Measurements from ENCODE around the gene TCF4. TPM values are rescaled to one million over a fixed set of nuclear protein-coding genes. Genes with fewer than 3 reads are reported as not detected.

The TCF4 gene
- total RNA-seq, 1 experiment from 2014 or later = 0.42 TPM

- Histone ChIP-seq H2AFZ (ENCODE audit: low read depth, low read length, poor library complexity, severe bottlenecking) (no peak overlapping the region), H3K27ac (ENCODE audit: low read depth, low read length) (no peak overlapping the region), H3K9ac (ENCODE audit: low read length) (no peak overlapping the region), H3K4me2 (ENCODE audit: low read length) (no peak overlapping the region), H3K27me3 (ENCODE audit: insufficient read depth, low read length) (no peaks in the 10 kb centered on the region), H3K36me3 (ENCODE audit: control insufficient read depth in 1 of 2, insufficient read depth in 2 of 2, low read length in 2 of 2) (no peaks in the 10 kb centered on the region), H3K9me3 (ENCODE audit: control insufficient read depth in 1 of 2, insufficient read depth in 1 of 2, low read depth in 1 of 2, low read length in 2 of 2) (peaks cover 3 to 4% of the 10 kb centered on the region in 2 experiments; a peak in 2 of 4 replicates), H4K20me1 (ENCODE audit: insufficient read depth) (no peaks in the 10 kb centered on the region), H3K9me2 (ENCODE audit: insufficient read depth) (no peaks in the 10 kb centered on the region), H3K79me2 (ENCODE audit: insufficient read depth, low read length) (no peaks in the 10 kb centered on the region), H3K4me3 (replicated peaks in 1 of 2; ENCODE audit: low read depth in 1 of 2, low read length in 2 of 2) (no peak overlapping the region), H3K4me1 (ENCODE audit: control insufficient read depth in 1 of 2, insufficient read depth in 2 of 2, low read length in 2 of 2) (no peaks in the 10 kb centered on the region)
- TF ChIP-seq TCF7L2 (IDR thresholded peaks at IDR 0.05; ENCODE audit: borderline replicate concordance, extremely low read depth, insufficient read depth, insufficient read length) (no peak), RAD21 (IDR thresholded peaks at IDR 0.05; ENCODE audit: low read depth) (no peak), FOSL1 (IDR thresholded peaks at IDR 0.05; ENCODE audit: low read depth) (no peak), YY1 (IDR thresholded peaks at IDR 0.05; ENCODE audit: extremely low read depth, insufficient replicate concordance, low read depth, low read length) (no peak)
- DNase-seq (ENCODE audit: low read depth, low spot score) = no peak
- BruUV-seq (replicated peaks) = no TSS peak
- intact Hi-C loops (cut with micrococcal nuclease) = no loop called here
- ChIA-PET CTCF (no interaction called here), POLR2A (no interaction called here), RAD21 (ENCODE audit: low non-redundant PET in 1 of 2, low total read pairs in 2 of 2, uncharacterized antibody in 2 of 2, unreplicated experiment in 2 of 2) (no interaction called here)
- no peak for ATAC-seq
Measured at GRCh38 chr18:55452123-55452611, 135.8 kb downstream of the TCF4 start.

- no peaks in the 10 kb centered on the region for H3K79me2 ChIP-seq (ENCODE audit: insufficient read depth, low read length)
- H4K20me1 ChIP-seq (ENCODE audit: insufficient read depth) = no peaks in the 10 kb centered on the region
- BruUV-seq (replicated peaks) = no TSS peak
- ATAC-seq = no peak
- CTCF ChIA-PET = no interaction called here
- H3K4me2 ChIP-seq (ENCODE audit: low read length) = no peak overlapping the region
- H3K27ac ChIP-seq (ENCODE audit: low read depth, low read length) = no peak overlapping the region
- H3K36me3 ChIP-seq (ENCODE audit: control insufficient read depth in 1 of 2, insufficient read depth in 2 of 2, low read length in 2 of 2) = no peaks in the 10 kb centered on the region
- DNase-seq (ENCODE audit: low read depth, low spot score) = no peak
- POLR2A ChIA-PET = no interaction called here
- no peaks in the 10 kb centered on the region for H3K9me2 ChIP-seq (ENCODE audit: insufficient read depth)
- H3K9ac ChIP-seq (ENCODE audit: low read length) = no peak overlapping the region
- no peak overlapping the region for H2AFZ ChIP-seq (ENCODE audit: low read depth, low read length, poor library complexity, severe bottlenecking)
- intact Hi-C loops (cut with micrococcal nuclease) = no loop called here
- H3K4me1 ChIP-seq (ENCODE audit: control insufficient read depth in 1 of 2, insufficient read depth in 2 of 2, low read length in 2 of 2) = no peaks in the 10 kb centered on the region
- no peak overlapping the region for H3K4me3 ChIP-seq (replicated peaks in 1 of 2; ENCODE audit: low read depth in 1 of 2, low read length in 2 of 2)
- RAD21 ChIA-PET (ENCODE audit: low non-redundant PET in 1 of 2, low total read pairs in 2 of 2, uncharacterized antibody in 2 of 2, unreplicated experiment in 2 of 2) = no interaction called here
- H3K27me3 ChIP-seq (ENCODE audit: insufficient read depth, low read length) = no peaks in the 10 kb centered on the region
- peaks cover 3 to 7% of the 10 kb centered on the region in 2 experiments; a peak in 2 of 4 replicates for H3K9me3 ChIP-seq (ENCODE audit: control insufficient read depth in 1 of 2, insufficient read depth in 1 of 2, low read depth in 1 of 2, low read length in 2 of 2)
- TF ChIP-seq ZFX (IDR thresholded peaks at IDR 0.05) (no peak), CBX3 (IDR thresholded peaks at IDR 0.05; ENCODE audit: low read depth) (no peak), EGR1 (IDR thresholded peaks at IDR 0.05; ENCODE audit: low read depth) (no peak), POLR2A (IDR thresholded peaks at IDR 0.05; ENCODE audit: borderline replicate concordance, extremely low read depth, insufficient read depth, insufficient read length) (no peak), MAX (IDR thresholded peaks at IDR 0.05) (no peak), POLR2AphosphoS5 (IDR thresholded peaks at IDR 0.05; ENCODE audit: low read depth, low read length) (no peak), FOSL1 (IDR thresholded peaks at IDR 0.05; ENCODE audit: low read depth) (no peak), YY1 (IDR thresholded peaks at IDR 0.05; ENCODE audit: extremely low read depth, insufficient replicate concordance, low read depth, low read length) (no peak), RAD21 (IDR thresholded peaks at IDR 0.05; ENCODE audit: low read depth) (no peak), REST (IDR thresholded peaks at IDR 0.05; ENCODE audit: low read depth) (no peak), ZBTB33 (IDR thresholded peaks at IDR 0.05; ENCODE audit: extremely low read depth, insufficient replicate concordance, low read length) (no peak), EZH2 (IDR thresholded peaks at IDR 0.05) (no peak), CEBPB (IDR thresholded peaks at IDR 0.05; ENCODE audit: low read depth) (no peak)
Measured at GRCh38 chr18:55449412-55450140, 138.4 kb downstream of the TCF4 start.
